GM23338 (cell line): ENCODE measurements around the gene HDAC10.

Experiments
- EZH2 ChIP-seq: fragments of 200-600 bp; sonication (generic); IDR thresholded peaks from one replicate; pipeline ENCODE4 v1.8.0; 2017; ENCODE audit warnings: antibody characterized with exemption, mild to moderate bottlenecking, low read depth; ENCODE audit not compliant: unreplicated experiment
- TF ChIP-seq, protein P1 (sequence below): IDR thresholded peaks from one replicate; pipeline ENCODE4 v1.6.1; 2018; ENCODE audit warnings: antibody characterized with exemption; ENCODE audit not compliant: unreplicated experiment

DNA sequence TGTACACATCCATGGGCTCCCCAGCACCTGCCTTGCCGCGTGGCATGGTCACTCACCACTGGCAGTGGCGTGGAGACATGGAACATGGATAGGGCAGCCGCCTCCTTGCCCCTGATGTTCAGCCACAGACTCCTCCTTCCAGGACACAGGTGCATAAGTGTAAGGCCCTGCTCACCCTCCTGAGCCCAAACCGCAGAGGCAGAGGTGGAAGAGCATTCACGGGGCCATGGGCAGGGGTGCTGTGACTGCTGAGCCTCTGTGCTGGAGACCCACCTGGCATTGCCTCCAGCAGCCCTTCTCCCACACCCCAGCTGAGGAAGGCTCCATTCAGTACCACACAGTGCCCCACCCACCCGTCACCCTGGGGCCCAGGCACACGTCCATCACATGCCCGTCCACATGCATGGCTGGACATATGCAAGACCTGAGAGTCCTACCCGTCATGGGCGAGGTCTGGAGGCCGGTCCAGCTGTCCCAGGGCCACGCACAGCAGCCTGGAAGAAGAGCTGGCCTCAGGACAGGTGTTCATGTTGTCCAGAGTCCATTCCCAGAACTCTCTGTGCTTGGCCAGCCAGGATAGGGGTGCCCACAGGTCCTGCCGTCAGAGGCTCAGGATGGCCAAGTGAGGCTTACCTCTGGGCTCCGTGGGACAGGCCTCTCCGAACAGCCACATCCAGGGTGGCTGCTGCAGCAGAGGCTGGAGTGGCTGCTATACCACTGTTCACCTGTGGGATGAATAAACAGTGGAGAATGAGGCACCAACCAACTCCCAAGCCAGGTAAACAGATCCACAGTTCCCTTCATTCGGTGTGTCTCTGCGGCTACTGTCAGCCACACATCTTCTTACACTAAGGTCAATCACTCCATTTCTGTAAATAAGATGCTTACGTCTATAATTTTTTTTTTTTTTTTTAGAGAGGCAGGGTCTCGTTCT is 4.6 kb downstream of the HDAC10 start:
- no peak for TF ChIP-seq EZH2
- TF ChIP-seq, protein P1, sequence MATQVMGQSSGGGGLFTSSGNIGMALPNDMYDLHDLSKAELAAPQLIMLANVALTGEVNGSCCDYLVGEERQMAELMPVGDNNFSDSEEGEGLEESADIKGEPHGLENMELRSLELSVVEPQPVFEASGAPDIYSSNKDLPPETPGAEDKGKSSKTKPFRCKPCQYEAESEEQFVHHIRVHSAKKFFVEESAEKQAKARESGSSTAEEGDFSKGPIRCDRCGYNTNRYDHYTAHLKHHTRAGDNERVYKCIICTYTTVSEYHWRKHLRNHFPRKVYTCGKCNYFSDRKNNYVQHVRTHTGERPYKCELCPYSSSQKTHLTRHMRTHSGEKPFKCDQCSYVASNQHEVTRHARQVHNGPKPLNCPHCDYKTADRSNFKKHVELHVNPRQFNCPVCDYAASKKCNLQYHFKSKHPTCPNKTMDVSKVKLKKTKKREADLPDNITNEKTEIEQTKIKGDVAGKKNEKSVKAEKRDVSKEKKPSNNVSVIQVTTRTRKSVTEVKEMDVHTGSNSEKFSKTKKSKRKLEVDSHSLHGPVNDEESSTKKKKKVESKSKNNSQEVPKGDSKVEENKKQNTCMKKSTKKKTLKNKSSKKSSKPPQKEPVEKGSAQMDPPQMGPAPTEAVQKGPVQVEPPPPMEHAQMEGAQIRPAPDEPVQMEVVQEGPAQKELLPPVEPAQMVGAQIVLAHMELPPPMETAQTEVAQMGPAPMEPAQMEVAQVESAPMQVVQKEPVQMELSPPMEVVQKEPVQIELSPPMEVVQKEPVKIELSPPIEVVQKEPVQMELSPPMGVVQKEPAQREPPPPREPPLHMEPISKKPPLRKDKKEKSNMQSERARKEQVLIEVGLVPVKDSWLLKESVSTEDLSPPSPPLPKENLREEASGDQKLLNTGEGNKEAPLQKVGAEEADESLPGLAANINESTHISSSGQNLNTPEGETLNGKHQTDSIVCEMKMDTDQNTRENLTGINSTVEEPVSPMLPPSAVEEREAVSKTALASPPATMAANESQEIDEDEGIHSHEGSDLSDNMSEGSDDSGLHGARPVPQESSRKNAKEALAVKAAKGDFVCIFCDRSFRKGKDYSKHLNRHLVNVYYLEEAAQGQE: no peak
